SK-N-SH treated with all-trans-retinoic acid at 6 μM for 48 hours (cell line): Measurements from ENCODE around the gene C11orf21.

Experiments used
- ATAC-seq: fragments of 200-7000 bp; cut with Tn5 transposase; 3 replicates; pipeline ENCODE4 v1.9.1; 2020; ENCODE audit warnings: mild to moderate bottlenecking, moderate library complexity
- ARNTL ChIP-seq: fragments of 450-650 bp; formaldehyde crosslinking; IDR thresholded peaks from 2 replicates; pipeline ENCODE4 v1.5.0; 2020; ENCODE audit warnings: low read depth, mild to moderate bottlenecking, moderate library complexity, borderline replicate concordance
- BACH2 ChIP-seq: fragments of 250-450 bp; sonication (Bioruptor Pico); IDR thresholded peaks from 2 replicates; pipeline ENCODE4 v1.9.0; 2021; ENCODE audit warnings: mild to moderate bottlenecking, borderline replicate concordance
- CREB5 ChIP-seq: fragments of 250-450 bp; sonication (Bioruptor Pico); IDR thresholded peaks from 2 replicates; pipeline ENCODE4 v1.5.1; 2020; ENCODE audit warnings: low read depth, mild to moderate bottlenecking, moderate library complexity
- CSDC2 ChIP-seq: fragments of 250-450 bp; sonication (Bioruptor Pico); IDR thresholded peaks from 2 replicates; pipeline ENCODE4 v1.5.0; 2020; ENCODE audit warnings: mild to moderate bottlenecking, moderate library complexity
- ESRRG ChIP-seq: fragments of 250-450 bp; sonication (Bioruptor Pico); IDR thresholded peaks from 2 replicates; pipeline ENCODE4 v1.6.1; 2021; ENCODE audit warnings: mild to moderate bottlenecking
- OSR1 ChIP-seq: fragments of 250-450 bp; sonication (Bioruptor Pico); IDR thresholded peaks from 2 replicates; pipeline ENCODE4 v1.8.0; 2022; ENCODE audit warnings: moderate library complexity, mild to moderate bottlenecking, inconsistent platforms
- POU6F1 ChIP-seq: fragments of 250-450 bp; sonication (Bioruptor Pico); IDR thresholded peaks from 2 replicates; pipeline ENCODE4 v1.8.0; 2021; ENCODE audit warnings: low read depth, mild to moderate bottlenecking, moderate library complexity, borderline replicate concordance
- RARB ChIP-seq: fragments of 250-450 bp; sonication (Bioruptor Pico); IDR thresholded peaks from 2 replicates; pipeline ENCODE4 v1.8.0; 2021; ENCODE audit warnings: mild to moderate bottlenecking, moderate library complexity
- SNAI2 ChIP-seq: fragments of 250-450 bp; sonication (Bioruptor Pico); IDR thresholded peaks from 2 replicates; pipeline ENCODE4 v1.5.0; 2020; ENCODE audit warnings: mild to moderate bottlenecking, moderate library complexity
- TCF4 ChIP-seq: fragments of 250-450 bp; sonication (Bioruptor Pico); IDR thresholded peaks from 2 replicates; pipeline ENCODE4 v1.8.0; 2021; ENCODE audit warnings: mild to moderate bottlenecking, moderate library complexity, borderline replicate concordance
- TOX ChIP-seq: fragments of 250-450 bp; sonication (Bioruptor Pico); IDR thresholded peaks from 2 replicates; pipeline ENCODE4 v1.8.0; 2021; ENCODE audit warnings: mild to moderate bottlenecking, moderate library complexity, borderline replicate concordance
- TSHZ2 ChIP-seq: fragments of 250-450 bp; sonication (Bioruptor Pico); IDR thresholded peaks from 2 replicates; pipeline ENCODE4 v1.5.0; 2020; ENCODE audit warnings: mild to moderate bottlenecking, moderate library complexity
- ZFP3 ChIP-seq: fragments of 250-450 bp; sonication (Bioruptor Pico); IDR thresholded peaks from 2 replicates; pipeline ENCODE4 v1.5.0; 2020; ENCODE audit warnings: mild to moderate bottlenecking, moderate library complexity
- ZFP30 ChIP-seq: fragments of 450-650 bp; formaldehyde crosslinking; IDR thresholded peaks from 2 replicates; pipeline ENCODE4 v1.5.0; 2022; ENCODE audit warnings: mild to moderate bottlenecking, moderate library complexity
- ZNF565 ChIP-seq: fragments of 450-650 bp; formaldehyde crosslinking; conservative IDR thresholded peaks from 2 replicates; pipeline ENCODE4 v1.5.0; 2020; ENCODE audit warnings: low read depth, mild to moderate bottlenecking, moderate library complexity
- ZNF8 ChIP-seq: fragments of 450-650 bp; formaldehyde crosslinking; IDR thresholded peaks from 2 replicates; pipeline ENCODE4 v1.5.0; 2020; ENCODE audit warnings: mild to moderate bottlenecking, moderate library complexity

Gene C11orf21

GRCh38 chr11:2250485-2250884 is 51.2 kb downstream of the C11orf21 start:
- no peak for ATAC-seq
- no peak for TF ChIP-seq TCF4 (CRISPR knock-in tag)
- no peak for TF ChIP-seq ARNTL (CRISPR knock-in tag)
- TF ChIP-seq OSR1 (CRISPR knock-in tag) = no peak
- no peak for TF ChIP-seq TOX (CRISPR knock-in tag)
- no peak for TF ChIP-seq CSDC2
- TF ChIP-seq ZNF8 = no peak
- TF ChIP-seq BACH2 (CRISPR knock-in tag) = no peak
- TF ChIP-seq RARB = no peak
- TF ChIP-seq SNAI2 = no peak
- TF ChIP-seq POU6F1 (CRISPR knock-in tag) = no peak
- TF ChIP-seq CREB5 = no peak

- no peak for ATAC-seq
These were observed 51.7 kb downstream of the C11orf21 start for GRCh38 chr11:2250041-2250440.

GRCh38 chr11:2249189-2249916 is 52.4 kb downstream of the C11orf21 start:
- ATAC-seq = no peak

More at GRCh38 chr11:2250041-2250440, 51.7 kb downstream of the C11orf21 start:
- TF ChIP-seq ZNF565 (no peak), ESRRG (CRISPR knock-in tag) (no peak), ZNF8 (no peak), ZFP3 (CRISPR knock-in tag) (no peak)

More at GRCh38 chr11:2249189-2249916, 52.4 kb downstream of the C11orf21 start:
- TF ChIP-seq ZNF8 = no peak
- no peak for TF ChIP-seq POU6F1 (CRISPR knock-in tag)
- no peak for TF ChIP-seq TSHZ2
- TF ChIP-seq ZFP30 = no peak
- TF ChIP-seq ESRRG (CRISPR knock-in tag) = no peak
- TF ChIP-seq TOX (CRISPR knock-in tag) = no peak
- no peak for TF ChIP-seq ZNF565
